H1 (cell line): ENCODE measurements around the gene PKD2L2. TPM values are rescaled to one million over a fixed set of nuclear protein-coding genes. Genes with fewer than 3 reads are reported as not detected.

Source experiments
- CTCF ChIA-PET: fragments of 300-600 bp; sonication (Branson Sonifier 250); formaldehyde crosslinking; loops from one replicate; lab custom pipeline; 2021; ENCODE audit not compliant: partially characterized antibody; lab: Charles Lee
- POLR2A ChIA-PET: fragments of 300-600 bp; sonication (Branson Sonifier 250); formaldehyde crosslinking; loops from one replicate; lab custom pipeline; 2021; ENCODE audit warnings: inconsistent platforms; ENCODE audit not compliant: partially characterized antibody; lab: Charles Lee
- DNase-seq, 2 experiments: peaks; one replicate each; pipeline versions ENCODE4 v3.0.0 to v3.0.0-alpha.2; 2010 to 2022; ENCODE audit warnings: low spot score in 2 of 2, low read depth in 1 of 2, mixed read lengths in 1 of 2
- FAIRE-seq: peaks from 2 replicates; lab custom pipeline; 2011; peaks lifted over from hg19 to GRCh38; lab: Jason Lieb, UNC
- H2AFZ ChIP-seq: 2 replicates; pipeline ENCODE4 v1.8.1; 2012; ENCODE audit warnings: low read length, inconsistent platforms
- H2AK5ac ChIP-seq: 2 replicates; pipeline ENCODE4 v1.6.1; 2013; ENCODE audit warnings: low read depth, low read length
- H2BK120ac ChIP-seq: replicated peaks from 2 replicates; pipeline ENCODE3; 2013; ENCODE audit warnings: low read depth, low read length, inconsistent platforms
- H2BK12ac ChIP-seq: 2 replicates; pipeline ENCODE4 v1.6.1; 2013; ENCODE audit warnings: low read depth, low read length
- H2BK15ac ChIP-seq: 2 replicates; pipeline ENCODE4 v1.6.1; 2013; ENCODE audit warnings: low read length
- H2BK20ac ChIP-seq: 2 replicates; pipeline ENCODE4 v1.6.1; 2013; ENCODE audit warnings: low read length
- H2BK5ac ChIP-seq: 2 replicates; pipeline ENCODE4 v1.6.1; 2013; ENCODE audit warnings: low read depth, low read length
- H3K14ac ChIP-seq: 2 replicates; pipeline ENCODE4 v1.6.1; 2013; ENCODE audit warnings: inconsistent platforms; ENCODE audit not compliant: insufficient read length
- H3K18ac ChIP-seq: 2 replicates; pipeline ENCODE4 v1.6.1; 2013; ENCODE audit warnings: low read length; ENCODE audit errors: extremely low read depth
- H3K23ac ChIP-seq: 2 replicates; pipeline ENCODE4 v1.6.1; 2013; ENCODE audit warnings: inconsistent platforms; ENCODE audit not compliant: insufficient read length
- H3K23me2 ChIP-seq: 2 replicates; pipeline ENCODE4 v1.6.1; 2013; ENCODE audit warnings: low read depth, low read length
- H3K27ac ChIP-seq: 2 replicates; pipeline ENCODE4 v1.6.1; 2011; ENCODE audit warnings: low read depth, low read length, inconsistent platforms
- H3K27me3 ChIP-seq, 4 experiments: replicated peaks in 1 of 4; 1 replicate in 1 of 4; 2 replicates in 3 of 4; pipeline versions ENCODE4 v1.6.1 to v1.8.1; 2011 to 2013; ENCODE audit warnings: low read length in 3 of 4, mild to moderate bottlenecking in 3 of 4, inconsistent platforms in 2 of 4, mixed read lengths in 2 of 4, moderate library complexity in 1 of 4; ENCODE audit not compliant: control insufficient read depth in 3 of 4, insufficient read depth in 3 of 4; ENCODE audit errors: extremely low read depth in 1 of 4
- H3K36me3 ChIP-seq, 4 experiments: 2 replicates each; pipeline versions ENCODE4 v1.6.1 to v1.8.1; 2011 to 2013; ENCODE audit warnings: mild to moderate bottlenecking in 4 of 4, low read length in 3 of 4, moderate library complexity in 2 of 4, control low read depth in 1 of 4, inconsistent platforms in 1 of 4; ENCODE audit not compliant: insufficient read depth in 4 of 4, control insufficient read depth in 2 of 4
- H3K4ac ChIP-seq: replicated peaks from 2 replicates; pipeline ENCODE3; 2013; ENCODE audit warnings: low read length, low read depth, mixed read lengths, inconsistent platforms; ENCODE audit not compliant: insufficient read length
- H3K4me1 ChIP-seq, 4 experiments: replicated peaks in 1 of 4; 1 replicate in 1 of 4; 2 replicates in 3 of 4; pipeline versions ENCODE4 v1.6.1 to v1.8.1; 2011 to 2013; ENCODE audit warnings: low read length in 3 of 4, inconsistent platforms in 2 of 4, mixed read lengths in 1 of 4; ENCODE audit not compliant: insufficient read depth in 4 of 4, control insufficient read depth in 3 of 4
- H3K4me2 ChIP-seq, 2 experiments: 2 replicates each; pipeline versions ENCODE4 v1.6.1 to v1.8.1; 2011 to 2013; ENCODE audit warnings: low read depth in 2 of 2, low read length in 2 of 2, control low read depth in 1 of 2, inconsistent platforms in 1 of 2, mild to moderate bottlenecking in 1 of 2; ENCODE audit not compliant: insufficient read depth in 1 of 2
- H3K4me3 ChIP-seq, 4 experiments: fragments of 200-600, 300-600 bp in 1 of 4; sonication (generic), shearing (Covaris generic), sonication (Bioruptor Twin) in 1 of 4; 2 replicates each; pipeline versions ENCODE4 v1.5.1 to v1.8.1; 2011 to 2016; ENCODE audit warnings: low read length in 4 of 4, low read depth in 3 of 4, control low read depth in 2 of 4, inconsistent platforms in 2 of 4, mild to moderate bottlenecking in 2 of 4, mixed read lengths in 1 of 4, moderate library complexity in 1 of 4; ENCODE audit not compliant: insufficient read depth in 2 of 4; ENCODE audit errors: extremely low read depth in 1 of 4
- H3K56ac ChIP-seq: replicated peaks from 2 replicates; pipeline ENCODE3; 2013; ENCODE audit warnings: low read depth, mild to moderate bottlenecking, mixed read lengths, low read length, inconsistent platforms; ENCODE audit not compliant: insufficient read length
- H3K79me1 ChIP-seq: 2 replicates; pipeline ENCODE4 v1.6.1; 2013; ENCODE audit warnings: low read depth, low read length, control low read depth
- H3K79me2 ChIP-seq, 2 experiments: 2 replicates each; pipeline versions ENCODE4 v1.6.1 to v1.8.1; 2012 to 2013; ENCODE audit warnings: low read length in 2 of 2, mild to moderate bottlenecking in 2 of 2, inconsistent platforms in 1 of 2; ENCODE audit not compliant: insufficient read depth in 2 of 2, control insufficient read depth in 1 of 2
- H3K9ac ChIP-seq, 4 experiments: replicated peaks in 1 of 4; 1 replicate in 1 of 4; 2 replicates in 3 of 4; pipeline versions ENCODE4 v1.6.1 to v1.8.1; 2011 to 2013; ENCODE audit warnings: low read depth in 3 of 4, low read length in 3 of 4, control low read depth in 2 of 4, mild to moderate bottlenecking in 2 of 4, moderate library complexity in 2 of 4, inconsistent platforms in 1 of 4; ENCODE audit errors: extremely low read depth in 1 of 4
- H3K9me3 ChIP-seq, 2 experiments: 2 replicates each; pipeline versions ENCODE4 v1.6.1 to v1.8.1; 2012 to 2013; ENCODE audit warnings: mild to moderate bottlenecking in 2 of 2, moderate library complexity in 2 of 2, control low read depth in 1 of 2, inconsistent platforms in 1 of 2, low read depth in 1 of 2, low read length in 1 of 2, mixed read lengths in 1 of 2; ENCODE audit not compliant: insufficient read depth in 2 of 2
- H4K20me1 ChIP-seq, 2 experiments: replicated peaks in 1 of 2; 2 replicates each; pipeline versions ENCODE3 to v1.8.1; 2011 to 2013; ENCODE audit warnings: inconsistent platforms in 2 of 2, low read length in 2 of 2, mild to moderate bottlenecking in 1 of 2; ENCODE audit not compliant: insufficient read depth in 2 of 2, control insufficient read depth in 1 of 2
- H4K5ac ChIP-seq: 2 replicates; pipeline ENCODE4 v1.6.1; 2013; ENCODE audit warnings: low read length, low read depth, mixed read lengths, inconsistent platforms; ENCODE audit not compliant: insufficient read length
- H4K8ac ChIP-seq: 2 replicates; pipeline ENCODE4 v1.8.0; 2013; ENCODE audit warnings: mild to moderate bottlenecking, moderate library complexity, low read length, inconsistent platforms; ENCODE audit not compliant: insufficient read depth; ENCODE audit errors: extremely low read depth
- H4K91ac ChIP-seq: replicated peaks from 2 replicates; pipeline ENCODE3; 2013; ENCODE audit warnings: low read length, mixed read lengths, inconsistent platforms; ENCODE audit not compliant: insufficient read length
- CEBPB ChIP-seq: IDR thresholded peaks from 2 replicates; pipeline ENCODE4 v1.6.1; 2012; ENCODE audit warnings: low read depth, low read length
- TCF12 ChIP-seq: IDR thresholded peaks from 2 replicates; pipeline ENCODE4 v1.6.1; 2011; ENCODE audit warnings: low read depth, mild to moderate bottlenecking, low read length
- WGBS, 2 experiments: shearing (Covaris generic) in 1 of 2; methylation state at CpG; one replicate each; pipeline versions ENCODE4 v1.1.6 to v1.1.7; 2013 to 2015; ENCODE audit warnings: low lambda C conversion rate in 2 of 2, mixed read lengths in 2 of 2, inconsistent platforms in 1 of 2, low coverage in 1 of 2, missing lambda C conversion rate in 1 of 2; ENCODE audit not compliant: insufficient replicate concordance in 2 of 2, insufficient coverage in 1 of 2, insufficient read length in 1 of 2; ENCODE audit errors: extremely low coverage in 1 of 2, missing lambda C conversion rate in 1 of 2; 5-methylcytosine and 5-hydroxymethylcytosine counted together
- polyA plus RNA-seq, 7 experiments: library from polyadenylated mRNA; depleted of rRNA in 3 of 7; stranded (reverse) in 5 of 7; unstranded in 2 of 7; fragments of >200 nt in 5 of 7; fragments of 200-250 nt in 2 of 7; gene quantifications; 1 replicate in 5 of 7; 2 replicates in 1 of 7; 4 replicates in 1 of 7; pipeline versions ENCODE4 v1.2.1 to v1.2.3, GENCODE V29; 2011 to 2013; ENCODE audit warnings: missing spikeins in 2 of 7, mixed read lengths in 2 of 7
- total RNA-seq: library from RNA; stranded (reverse); fragmentation: NEBNext Ultra II Directional; extraction: Animal tissue kit (Norgen Biotek cat#: 25700); gene quantifications from 2 replicates; pipeline ENCODE4 v1.2.1, GENCODE V29; 2021

PKD2L2 gene
- total and polyA plus RNA-seq, 2 of the 8 experiments (the other 6 are each of a cell fraction or from before 2014, with no cell fraction given): not detected

DNA sequence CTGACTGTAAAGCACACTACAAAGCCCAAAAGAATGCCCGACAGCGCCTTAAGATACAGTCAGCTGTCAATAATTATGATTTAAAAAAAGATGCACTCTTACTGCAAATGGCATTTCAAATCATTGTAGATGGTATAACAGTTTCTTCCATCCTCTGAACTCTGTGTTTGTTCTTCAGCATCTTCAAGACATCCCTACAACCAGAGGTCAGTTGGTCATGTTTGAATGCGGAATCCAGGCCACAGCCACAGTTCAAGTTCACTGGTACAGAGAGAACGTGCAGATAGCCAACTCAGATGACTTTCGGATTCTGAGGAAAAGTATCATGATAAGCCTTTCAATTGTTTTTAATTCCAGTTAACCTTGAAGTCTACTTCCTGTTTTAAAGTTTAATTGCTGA is 30.3 kb upstream of the PKD2L2 start:
- H2AFZ ChIP-seq: no peak overlapping the region
- no peak overlapping the region for H3K56ac ChIP-seq
- no peaks in the 10 kb centered on the region for H3K4me1 ChIP-seq
- no peak overlapping the region for H3K18ac ChIP-seq
- 91% methylated on average over 5 of the region's 5 CpGs; no CpG with 5 or more reads in 1 of the 2 experiments for WGBS, 2 experiments
- H3K4me2 ChIP-seq: no peak overlapping the region
- no peak overlapping the region for H2BK120ac ChIP-seq
- H3K23me2 ChIP-seq: no peaks in the 10 kb centered on the region
- H3K14ac ChIP-seq: no peak overlapping the region
- H3K9ac ChIP-seq: no peak overlapping the region
- POLR2A ChIA-PET: no interaction called here
- H3K23ac ChIP-seq: no peak overlapping the region
- DNase-seq (no peak), FAIRE-seq (no peak)
- H4K91ac ChIP-seq: no peak overlapping the region
- no peaks in the 10 kb centered on the region for H3K36me3 ChIP-seq
- H3K27ac ChIP-seq: no peak overlapping the region
- no peaks in the 10 kb centered on the region for H3K27me3 ChIP-seq
- H3K9me3 ChIP-seq: no peaks in the 10 kb centered on the region
- no peak overlapping the region for H2BK12ac ChIP-seq
- H4K20me1 ChIP-seq: no peaks in the 10 kb centered on the region
- H2BK20ac ChIP-seq: no peak overlapping the region
- H3K4ac ChIP-seq: no peak overlapping the region
- H2AK5ac ChIP-seq: no peak overlapping the region
- no peak overlapping the region for H3K4me3 ChIP-seq
- H2BK5ac ChIP-seq: no peak overlapping the region
- H2BK15ac ChIP-seq: no peak overlapping the region
- CTCF ChIA-PET: no interaction called here
- H3K79me2 ChIP-seq: no peaks in the 10 kb centered on the region
- no peak overlapping the region for H4K5ac ChIP-seq
- no peak overlapping the region for H4K8ac ChIP-seq
- H3K79me1 ChIP-seq: no peaks in the 10 kb centered on the region
- TF ChIP-seq CEBPB (no peak), TCF12 (no peak)
